WTC11 (cell line): ENCODE results near the gene FHL5.

ENCODE experiments used
- ATF3 ChIP-seq: sonication (generic); formaldehyde crosslinking; conservative IDR thresholded peaks from 2 replicates; pipeline ENCODE4 v1.8.1; 2022; ENCODE audit warnings: mild to moderate bottlenecking, missing genetic modification reagents
- CREB1 ChIP-seq: sonication (generic); formaldehyde crosslinking; IDR thresholded peaks from 2 replicates; pipeline ENCODE4 v1.8.0; 2023; ENCODE audit warnings: mild to moderate bottlenecking, missing genetic modification reagents
- E2F5 ChIP-seq: sonication (generic); formaldehyde crosslinking; IDR thresholded peaks from 2 replicates; pipeline ENCODE4 v1.8.1; 2022; ENCODE audit warnings: mild to moderate bottlenecking, moderate library complexity, missing genetic modification reagents
- ETV6 ChIP-seq: sonication (generic); formaldehyde crosslinking; IDR thresholded peaks from 2 replicates; pipeline ENCODE4 v1.8.1; 2022; ENCODE audit warnings: mild to moderate bottlenecking, missing genetic modification reagents
- HMGA2 ChIP-seq: fragments of 250-450 bp; sonication (Bioruptor Pico); IDR thresholded peaks from 2 replicates; pipeline ENCODE4 v1.4.0; 2021; ENCODE audit warnings: mild to moderate bottlenecking, moderate library complexity
- NFYB ChIP-seq: sonication (generic); formaldehyde crosslinking; conservative IDR thresholded peaks from 2 replicates; pipeline ENCODE4 v1.8.0; 2022; ENCODE audit warnings: low read depth, missing genetic modification reagents
- TF ChIP-seq, protein P1 (sequence below): fragments of 200-600 bp; IDR thresholded peaks from 2 replicates; pipeline ENCODE4 v1.8.0; 2022; ENCODE audit warnings: antibody characterized with exemption
- TF ChIP-seq, protein P2 (sequence below): sonication (generic); formaldehyde crosslinking; IDR thresholded peaks from 2 replicates; pipeline ENCODE4 v1.8.0; 2022; ENCODE audit warnings: mild to moderate bottlenecking, missing genetic modification reagents
- TF ChIP-seq, protein P3 (sequence below): sonication (generic); formaldehyde crosslinking; IDR thresholded peaks from 2 replicates; pipeline ENCODE4 v1.8.1; 2022; ENCODE audit warnings: low read depth, missing genetic modification reagents, borderline replicate concordance

DNA sequence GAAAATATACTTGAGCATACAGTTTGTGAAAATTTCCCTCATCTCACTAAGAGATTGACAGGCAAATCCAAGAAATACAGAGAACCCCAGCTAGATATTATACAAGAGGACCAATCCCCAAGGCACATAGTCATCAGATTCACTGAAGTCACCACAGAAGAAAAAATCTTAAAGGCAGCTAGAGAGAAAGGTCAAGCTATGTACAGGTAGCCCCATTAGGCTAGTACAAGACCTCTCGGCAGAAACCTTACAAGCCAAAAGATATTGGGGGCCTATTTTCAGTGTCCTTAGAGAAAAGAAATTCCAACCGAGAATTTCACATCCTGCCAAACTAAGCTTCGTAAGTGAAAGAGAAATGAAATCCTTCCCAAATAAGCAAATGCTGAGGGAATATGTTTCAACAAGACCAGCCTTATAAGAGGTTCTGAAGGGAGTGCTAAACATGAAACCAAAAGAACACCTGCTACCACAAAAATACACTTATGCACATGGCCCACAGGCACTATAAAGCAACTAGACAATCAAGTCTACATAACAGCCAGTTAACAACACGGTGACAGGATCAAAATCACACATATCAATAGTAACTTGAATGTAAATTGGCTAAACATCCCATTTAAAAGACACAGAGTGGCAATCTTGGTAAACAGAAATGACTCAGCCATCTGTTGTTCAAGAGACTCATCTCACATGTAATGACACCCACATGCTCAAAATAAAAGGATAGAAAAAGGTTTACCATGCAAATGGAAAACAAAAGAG is 96.3 kb downstream of the FHL5 start:
- TF ChIP-seq, protein P1, sequence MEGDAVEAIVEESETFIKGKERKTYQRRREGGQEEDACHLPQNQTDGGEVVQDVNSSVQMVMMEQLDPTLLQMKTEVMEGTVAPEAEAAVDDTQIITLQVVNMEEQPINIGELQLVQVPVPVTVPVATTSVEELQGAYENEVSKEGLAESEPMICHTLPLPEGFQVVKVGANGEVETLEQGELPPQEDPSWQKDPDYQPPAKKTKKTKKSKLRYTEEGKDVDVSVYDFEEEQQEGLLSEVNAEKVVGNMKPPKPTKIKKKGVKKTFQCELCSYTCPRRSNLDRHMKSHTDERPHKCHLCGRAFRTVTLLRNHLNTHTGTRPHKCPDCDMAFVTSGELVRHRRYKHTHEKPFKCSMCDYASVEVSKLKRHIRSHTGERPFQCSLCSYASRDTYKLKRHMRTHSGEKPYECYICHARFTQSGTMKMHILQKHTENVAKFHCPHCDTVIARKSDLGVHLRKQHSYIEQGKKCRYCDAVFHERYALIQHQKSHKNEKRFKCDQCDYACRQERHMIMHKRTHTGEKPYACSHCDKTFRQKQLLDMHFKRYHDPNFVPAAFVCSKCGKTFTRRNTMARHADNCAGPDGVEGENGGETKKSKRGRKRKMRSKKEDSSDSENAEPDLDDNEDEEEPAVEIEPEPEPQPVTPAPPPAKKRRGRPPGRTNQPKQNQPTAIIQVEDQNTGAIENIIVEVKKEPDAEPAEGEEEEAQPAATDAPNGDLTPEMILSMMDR, result no peak
- no peak for TF ChIP-seq ATF3 (CRISPR knock-in tag)
- no peak for TF ChIP-seq ETV6 (CRISPR knock-in tag)
- no peak for TF ChIP-seq NFYB
- TF ChIP-seq, protein P2, sequence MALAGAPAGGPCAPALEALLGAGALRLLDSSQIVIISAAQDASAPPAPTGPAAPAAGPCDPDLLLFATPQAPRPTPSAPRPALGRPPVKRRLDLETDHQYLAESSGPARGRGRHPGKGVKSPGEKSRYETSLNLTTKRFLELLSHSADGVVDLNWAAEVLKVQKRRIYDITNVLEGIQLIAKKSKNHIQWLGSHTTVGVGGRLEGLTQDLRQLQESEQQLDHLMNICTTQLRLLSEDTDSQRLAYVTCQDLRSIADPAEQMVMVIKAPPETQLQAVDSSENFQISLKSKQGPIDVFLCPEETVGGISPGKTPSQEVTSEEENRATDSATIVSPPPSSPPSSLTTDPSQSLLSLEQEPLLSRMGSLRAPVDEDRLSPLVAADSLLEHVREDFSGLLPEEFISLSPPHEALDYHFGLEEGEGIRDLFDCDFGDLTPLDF (CRISPR knock-in tag), result no peak
- TF ChIP-seq, protein P3, sequence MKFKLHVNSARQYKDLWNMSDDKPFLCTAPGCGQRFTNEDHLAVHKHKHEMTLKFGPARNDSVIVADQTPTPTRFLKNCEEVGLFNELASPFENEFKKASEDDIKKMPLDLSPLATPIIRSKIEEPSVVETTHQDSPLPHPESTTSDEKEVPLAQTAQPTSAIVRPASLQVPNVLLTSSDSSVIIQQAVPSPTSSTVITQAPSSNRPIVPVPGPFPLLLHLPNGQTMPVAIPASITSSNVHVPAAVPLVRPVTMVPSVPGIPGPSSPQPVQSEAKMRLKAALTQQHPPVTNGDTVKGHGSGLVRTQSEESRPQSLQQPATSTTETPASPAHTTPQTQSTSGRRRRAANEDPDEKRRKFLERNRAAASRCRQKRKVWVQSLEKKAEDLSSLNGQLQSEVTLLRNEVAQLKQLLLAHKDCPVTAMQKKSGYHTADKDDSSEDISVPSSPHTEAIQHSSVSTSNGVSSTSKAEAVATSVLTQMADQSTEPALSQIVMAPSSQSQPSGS (CRISPR knock-in tag), result no peak
- TF ChIP-seq E2F5 (CRISPR knock-in tag), result no peak
- TF ChIP-seq CREB1 (CRISPR knock-in tag), result no peak
- TF ChIP-seq HMGA2, result no peak
